ENCODE measurements around the gene ELFN1. TPM values are rescaled to one million over a fixed set of nuclear protein-coding genes. Genes with fewer than 3 reads are reported as not detected.

Gene ELFN1
- total and polyA plus RNA-seq, 2 donors (not counting 3 experiments of a cell fraction or from before 2014, with no cell fraction given) = 0.37 to 1.0 TPM

- Histone ChIP-seq H4K20me1 (replicated peaks; ENCODE audit: control insufficient read depth, extremely low read depth, insufficient read depth, low read length) (no peaks in the 10 kb centered on the region), H2AFZ (ENCODE audit: low read depth, low read length) (no peak overlapping the region), H3K9me3 (replicated peaks; ENCODE audit: control insufficient read depth, insufficient read depth, low read length) (no peaks in the 10 kb centered on the region), H3K9ac (replicated peaks; ENCODE audit: extremely low read depth, insufficient read depth, low read length) (no peak overlapping the region), H3K4me2 (ENCODE audit: insufficient read depth, low read length) (no peak overlapping the region), H3K79me2 (ENCODE audit: control insufficient read depth, insufficient read depth, low read length) (no peaks in the 10 kb centered on the region), H3K4me1 (ENCODE audit: control insufficient read depth, extremely low read depth, insufficient read depth, low read length) (no peaks in the 10 kb centered on the region), H3K27ac (ENCODE audit: insufficient read depth, low read depth, low read length) (no peak overlapping the region), H3K27me3 (ENCODE audit: control insufficient read depth in 2 of 2, insufficient read depth in 2 of 2, low read length in 2 of 2) (no peaks in the 10 kb centered on the region), H3K36me3 (ENCODE audit: control insufficient read depth in 2 of 2, extremely low read depth in 1 of 2, insufficient read depth in 2 of 2, low read length in 2 of 2) (no peaks in the 10 kb centered on the region), H3K9me1 (replicated peaks; ENCODE audit: control insufficient read depth, extremely low read depth, insufficient read depth, low read length) (no peaks in the 10 kb centered on the region), H3K4me3 (replicated peaks in 1 of 3; ENCODE audit: insufficient read depth in 1 of 3, low read depth in 1 of 3, low read length in 3 of 3) (no peak overlapping the region)
- DNase-seq (ENCODE audit: low read depth, low spot score) (no peak), FAIRE-seq (no peak)
- no TSS peak for BruUV-seq (replicated peaks)
- ChIA-PET CTCF (no interaction called here), POLR2A (no interaction called here)
- intact Hi-C loops (cut with micrococcal nuclease) = no loop called here
- dilution Hi-C loops (cut with MboI; ENCODE audit: extremely low pct_ligation_motif_present, low sequenced_read_pairs) = no loop called here
- TF ChIP-seq EZH2 (IDR thresholded peaks at IDR 0.05; ENCODE audit: borderline replicate concordance, low read depth, low read length, severe bottlenecking) (no peak), MAX (IDR thresholded peaks at IDR 0.05; ENCODE audit: insufficient read depth, insufficient read length) (peak; percentile 11)
These were observed 34.1 kb downstream of the ELFN1 start for GRCh38 chr7:1703871-1704810.

GRCh38 chr7:1704811-1705738 is 35.0 kb downstream of the ELFN1 start:
- no peak overlapping the region for H3K27ac ChIP-seq (ENCODE audit: insufficient read depth, low read depth, low read length)
- no peaks in the 10 kb centered on the region for H3K36me3 ChIP-seq (ENCODE audit: control insufficient read depth in 2 of 2, extremely low read depth in 1 of 2, insufficient read depth in 2 of 2, low read length in 2 of 2)
- ChIA-PET CTCF (no interaction called here), POLR2A (no interaction called here)
- no peaks in the 10 kb centered on the region for H3K79me2 ChIP-seq (ENCODE audit: control insufficient read depth, insufficient read depth, low read length)
- no peaks in the 10 kb centered on the region for H3K4me1 ChIP-seq (ENCODE audit: control insufficient read depth, extremely low read depth, insufficient read depth, low read length)
- H3K9me1 ChIP-seq (replicated peaks; ENCODE audit: control insufficient read depth, extremely low read depth, insufficient read depth, low read length) = no peaks in the 10 kb centered on the region
- FAIRE-seq (no peak), DNase-seq (ENCODE audit: low read depth, low spot score) (no peak)
- peaks cover 3% of the 10 kb centered on the region for H3K9me3 ChIP-seq (replicated peaks; ENCODE audit: control insufficient read depth, insufficient read depth, low read length)
- BruUV-seq (replicated peaks) = no TSS peak
- intact Hi-C loops (cut with micrococcal nuclease) = no loop called here
- no peak overlapping the region for H3K4me3 ChIP-seq (replicated peaks in 1 of 3; ENCODE audit: insufficient read depth in 1 of 3, low read depth in 1 of 3, low read length in 3 of 3)
- no peaks in the 10 kb centered on the region for H4K20me1 ChIP-seq (replicated peaks; ENCODE audit: control insufficient read depth, extremely low read depth, insufficient read depth, low read length)
- no peaks in the 10 kb centered on the region for H3K27me3 ChIP-seq (ENCODE audit: control insufficient read depth in 2 of 2, insufficient read depth in 2 of 2, low read length in 2 of 2)
- H2AFZ ChIP-seq (ENCODE audit: low read depth, low read length) = no peak overlapping the region
- H3K4me2 ChIP-seq (ENCODE audit: insufficient read depth, low read length) = no peak overlapping the region
- dilution Hi-C loops (cut with MboI; ENCODE audit: extremely low pct_ligation_motif_present, low sequenced_read_pairs) = no loop called here
- TF ChIP-seq MYC (IDR thresholded peaks at IDR 0.05; ENCODE audit: low read depth, low read length) (no peak), FOS (IDR thresholded peaks at IDR 0.05; ENCODE audit: borderline replicate concordance, insufficient read depth, low read length) (no peak), POLR2AphosphoS5 (IDR thresholded peaks at IDR 0.05; ENCODE audit: insufficient read depth, low read depth, low read length) (no peak), MAX (IDR thresholded peaks at IDR 0.05; ENCODE audit: insufficient read depth, insufficient read length) (no peak), GATA2 (IDR thresholded peaks at IDR 0.05; ENCODE audit: insufficient read depth, insufficient read length, low read depth, low read length) (no peak), JUN (IDR thresholded peaks at IDR 0.05; ENCODE audit: borderline replicate concordance, insufficient read depth, insufficient read length, low read depth) (no peak), POLR2A (IDR thresholded peaks at IDR 0.05; ENCODE audit: low read depth, low read length) (no peak), EZH2 (IDR thresholded peaks at IDR 0.05; ENCODE audit: borderline replicate concordance, low read depth, low read length, severe bottlenecking) (no peak)
- TF ChIP-seq, protein P1, sequence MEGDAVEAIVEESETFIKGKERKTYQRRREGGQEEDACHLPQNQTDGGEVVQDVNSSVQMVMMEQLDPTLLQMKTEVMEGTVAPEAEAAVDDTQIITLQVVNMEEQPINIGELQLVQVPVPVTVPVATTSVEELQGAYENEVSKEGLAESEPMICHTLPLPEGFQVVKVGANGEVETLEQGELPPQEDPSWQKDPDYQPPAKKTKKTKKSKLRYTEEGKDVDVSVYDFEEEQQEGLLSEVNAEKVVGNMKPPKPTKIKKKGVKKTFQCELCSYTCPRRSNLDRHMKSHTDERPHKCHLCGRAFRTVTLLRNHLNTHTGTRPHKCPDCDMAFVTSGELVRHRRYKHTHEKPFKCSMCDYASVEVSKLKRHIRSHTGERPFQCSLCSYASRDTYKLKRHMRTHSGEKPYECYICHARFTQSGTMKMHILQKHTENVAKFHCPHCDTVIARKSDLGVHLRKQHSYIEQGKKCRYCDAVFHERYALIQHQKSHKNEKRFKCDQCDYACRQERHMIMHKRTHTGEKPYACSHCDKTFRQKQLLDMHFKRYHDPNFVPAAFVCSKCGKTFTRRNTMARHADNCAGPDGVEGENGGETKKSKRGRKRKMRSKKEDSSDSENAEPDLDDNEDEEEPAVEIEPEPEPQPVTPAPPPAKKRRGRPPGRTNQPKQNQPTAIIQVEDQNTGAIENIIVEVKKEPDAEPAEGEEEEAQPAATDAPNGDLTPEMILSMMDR (IDR thresholded peaks at IDR 0.05; ENCODE audit: extremely low read depth in 1 of 2, insufficient read depth in 1 of 2, low read depth in 1 of 2, low read length in 2 of 2) = no peak
- no peak overlapping the region for H3K9ac ChIP-seq (replicated peaks; ENCODE audit: extremely low read depth, insufficient read depth, low read length)

Measured in endothelial cell of umbilical vein (primary cell).